ENCODE data around the gene ZNF467.

Gene ZNF467

GRCh38 chr7:149732111-149732561, 41.3 kb downstream of the ZNF467 start:
- TF ChIP-seq FOXP2 (optimal IDR thresholded peaks at IDR 0.05; ENCODE audit: borderline replicate concordance, extremely low read depth, extremely low read length, insufficient read depth): no peak
- no peak for TF ChIP-seq SIN3A (IDR thresholded peaks at IDR 0.05; ENCODE audit: borderline replicate concordance, insufficient read depth, low read length)
- no peak for TF ChIP-seq POLR2AphosphoS5 (IDR thresholded peaks at IDR 0.05; ENCODE audit: low read depth, low read length)
- TF ChIP-seq TAF1 (IDR thresholded peaks at IDR 0.05; ENCODE audit: borderline replicate concordance, insufficient read depth, low read length): no peak
- no peak for TF ChIP-seq REST (IDR thresholded peaks at IDR 0.05; ENCODE audit: insufficient read depth in 1 of 2, low read depth in 2 of 2, low read length in 2 of 2)

GRCh38 chr7:149731207-149731955, 42.0 kb downstream of the ZNF467 start:
- TF ChIP-seq POLR2AphosphoS5 (IDR thresholded peaks at IDR 0.05; ENCODE audit: low read depth, low read length): no peak

- TF ChIP-seq SIN3A (IDR thresholded peaks at IDR 0.05; ENCODE audit: borderline replicate concordance, insufficient read depth, low read length): no peak
- no peak for TF ChIP-seq POLR2AphosphoS5 (IDR thresholded peaks at IDR 0.05; ENCODE audit: low read depth, low read length)
- TF ChIP-seq FOXP2 (optimal IDR thresholded peaks at IDR 0.05; ENCODE audit: borderline replicate concordance, extremely low read depth, extremely low read length, insufficient read depth): no peak
- TF ChIP-seq REST (IDR thresholded peaks at IDR 0.05; ENCODE audit: insufficient read depth in 1 of 2, low read depth in 2 of 2, low read length in 2 of 2): no peak
- TF ChIP-seq TAF1 (IDR thresholded peaks at IDR 0.05; ENCODE audit: borderline replicate concordance, insufficient read depth, low read length): no peak
Measured at GRCh38 chr7:149729983-149730801, 43.2 kb downstream of the ZNF467 start.

GRCh38 chr7:149729586-149729982, 43.8 kb downstream of the ZNF467 start:
- TF ChIP-seq REST (IDR thresholded peaks at IDR 0.05; ENCODE audit: insufficient read depth in 1 of 2, low read depth in 2 of 2, low read length in 2 of 2) (no peak), FOXP2 (optimal IDR thresholded peaks at IDR 0.05; ENCODE audit: borderline replicate concordance, extremely low read depth, extremely low read length, insufficient read depth) (no peak), TAF1 (IDR thresholded peaks at IDR 0.05; ENCODE audit: borderline replicate concordance, insufficient read depth, low read length) (no peak), POLR2AphosphoS5 (IDR thresholded peaks at IDR 0.05; ENCODE audit: low read depth, low read length) (no peak), SIN3A (IDR thresholded peaks at IDR 0.05; ENCODE audit: borderline replicate concordance, insufficient read depth, low read length) (no peak)

- TF ChIP-seq TAF1 (IDR thresholded peaks at IDR 0.05; ENCODE audit: borderline replicate concordance, insufficient read depth, low read length): no peak
- TF ChIP-seq FOXP2 (optimal IDR thresholded peaks at IDR 0.05; ENCODE audit: borderline replicate concordance, extremely low read depth, extremely low read length, insufficient read depth): no peak
- no peak for TF ChIP-seq REST (IDR thresholded peaks at IDR 0.05; ENCODE audit: insufficient read depth in 1 of 2, low read depth in 2 of 2, low read length in 2 of 2)
Measured at GRCh38 chr7:149728491-149729375, 44.7 kb downstream of the ZNF467 start.
